IMR-90 (cell line): Measurements from ENCODE around the gene APCDD1. TPM values are rescaled to one million over a fixed set of nuclear protein-coding genes. Genes with fewer than 3 reads are reported as not detected.

Source experiments
- ATAC-seq: fragments of 200-7000 bp; cut with Tn5 transposase; 2 replicates; pipeline ENCODE4 v1.9.1; 2020; ENCODE audit warnings: low read depth, mild to moderate bottlenecking, moderate library complexity
- BruUV-seq: library from RNA; stranded (reverse); fragments of 400-500 nt; replicated peaks from 2 replicates; lab custom pipeline; 2021; lab: Mats Ljungman, UMichigan
- CTCF ChIA-PET: fragments of 300-600 bp; formaldehyde crosslinking; extraction: SDS; loops from one replicate; lab custom pipeline; 2021; ENCODE audit warnings: antibody characterized with exemption; lab: Yijun Ruan, JAX
- POLR2A ChIA-PET: fragments of 300-600 bp; sonication (Branson Sonifier 250); formaldehyde crosslinking; loops from one replicate; lab custom pipeline; 2022; ENCODE audit warnings: antibody characterized with exemption; ENCODE audit not compliant: unreplicated experiment; lab: Charles Lee
- DNase-seq: peaks from one replicate; pipeline ENCODE4 v3.0.0; 2013
- H2AFZ ChIP-seq: replicated peaks from 2 replicates; pipeline ENCODE3; 2013; ENCODE audit warnings: low read length, mild to moderate bottlenecking; ENCODE audit not compliant: poor library complexity
- H2AK5ac ChIP-seq: 2 replicates; pipeline ENCODE4 v1.6.1; 2013; ENCODE audit warnings: low read depth, low read length, inconsistent platforms
- H2AK9ac ChIP-seq: replicated peaks from 2 replicates; pipeline ENCODE3; 2013; ENCODE audit warnings: mild to moderate bottlenecking, low read depth, low read length, moderate library complexity; ENCODE audit not compliant: poor library complexity
- H2BK120ac ChIP-seq: 2 replicates; pipeline ENCODE4 v1.6.1; 2013; ENCODE audit warnings: low read depth, low read length, inconsistent platforms
- H2BK15ac ChIP-seq: 3 replicates; pipeline ENCODE4 v1.6.1; 2013; ENCODE audit warnings: low read depth, low read length, inconsistent platforms
- H2BK20ac ChIP-seq: 2 replicates; pipeline ENCODE4 v1.6.1; 2013; ENCODE audit warnings: low read depth, mild to moderate bottlenecking, inconsistent platforms, low read length, moderate library complexity
- H2BK5ac ChIP-seq: 2 replicates; pipeline ENCODE4 v1.6.1; 2013; ENCODE audit warnings: mild to moderate bottlenecking, low read depth, low read length, inconsistent platforms; ENCODE audit not compliant: poor library complexity, severe bottlenecking
- H3K14ac ChIP-seq: replicated peaks from 2 replicates; pipeline ENCODE4 v1.6.1; 2013; ENCODE audit warnings: low read depth, low read length, inconsistent platforms
- H3K18ac ChIP-seq: 2 replicates; pipeline ENCODE4 v1.6.1; 2013; ENCODE audit warnings: low read depth, low read length, control low read depth
- H3K23ac ChIP-seq: 2 replicates; pipeline ENCODE4 v1.6.1; 2013; ENCODE audit warnings: low read depth, low read length, inconsistent platforms
- H3K27ac ChIP-seq: 2 replicates; pipeline ENCODE4 v1.5.1; 2013; ENCODE audit warnings: mild to moderate bottlenecking, control low read depth, low read length; ENCODE audit not compliant: insufficient read depth
- H3K27me3 ChIP-seq: 2 replicates; pipeline ENCODE4 v1.6.1; 2013; ENCODE audit warnings: low read length; ENCODE audit not compliant: control insufficient read depth, insufficient read depth
- H3K36me3 ChIP-seq: 2 replicates; pipeline ENCODE4 v1.6.1; 2013; ENCODE audit warnings: low read length, mixed read lengths; ENCODE audit not compliant: control insufficient read depth, insufficient read depth
- H3K4ac ChIP-seq: 2 replicates; pipeline ENCODE4 v1.6.1; 2013; ENCODE audit warnings: low read depth, low read length, inconsistent platforms
- H3K4me1 ChIP-seq: 2 replicates; pipeline ENCODE4 v1.6.1; 2013; ENCODE audit warnings: low read length, mixed read lengths; ENCODE audit not compliant: control insufficient read depth, insufficient read depth
- H3K4me2 ChIP-seq: 2 replicates; pipeline ENCODE4 v1.6.1; 2013; ENCODE audit warnings: low read depth, mild to moderate bottlenecking, control low read depth, low read length, moderate library complexity
- H3K4me3 ChIP-seq: 2 replicates; pipeline ENCODE4 v1.5.1; 2013; ENCODE audit warnings: low read depth, mild to moderate bottlenecking, control low read depth, low read length, moderate library complexity; ENCODE audit not compliant: insufficient read depth
- H3K56ac ChIP-seq: 2 replicates; pipeline ENCODE4 v1.6.1; 2013; ENCODE audit warnings: low read length, inconsistent platforms; ENCODE audit not compliant: insufficient read depth; ENCODE audit errors: extremely low read depth
- H3K79me1 ChIP-seq, 2 experiments: 2 replicates each; pipeline ENCODE4 v1.6.1; 2013; ENCODE audit warnings: low read length in 2 of 2, inconsistent platforms in 1 of 2, low read depth in 1 of 2
- H3K9ac ChIP-seq: 2 replicates; pipeline ENCODE4 v1.6.1; 2013; ENCODE audit warnings: low read depth, low read length, control low read depth
- H3K9me1 ChIP-seq: 2 replicates; pipeline ENCODE4 v1.6.1; 2013; ENCODE audit warnings: low read length, inconsistent platforms; ENCODE audit not compliant: insufficient read depth
- H3K9me3 ChIP-seq: 2 replicates; pipeline ENCODE4 v1.6.1; 2013; ENCODE audit warnings: low read length; ENCODE audit not compliant: control insufficient read depth, insufficient read depth
- H4K20me1 ChIP-seq: 2 replicates; pipeline ENCODE4 v1.6.1; 2013; ENCODE audit warnings: low read length, inconsistent platforms; ENCODE audit not compliant: insufficient read depth
- H4K5ac ChIP-seq: 2 replicates; pipeline ENCODE4 v1.6.1; 2013; ENCODE audit warnings: mild to moderate bottlenecking, low read depth, low read length, control low read depth
- H4K8ac ChIP-seq, 2 experiments: 2 replicates each; pipeline ENCODE4 v1.6.1; 2013; ENCODE audit warnings: low read depth in 2 of 2, low read length in 2 of 2, control low read depth in 1 of 2, inconsistent platforms in 1 of 2
- H4K91ac ChIP-seq: 2 replicates; pipeline ENCODE4 v1.6.1; 2013; ENCODE audit warnings: low read depth, low read length, inconsistent platforms; ENCODE audit not compliant: insufficient read depth
- MXI1 ChIP-seq: IDR thresholded peaks from 2 replicates; pipeline ENCODE4 v1.6.1; 2012; ENCODE audit warnings: low read depth, mild to moderate bottlenecking, low read length, moderate library complexity, borderline replicate concordance
- SMC3 ChIP-seq: fragments of 150-350 bp; IDR thresholded peaks from 2 replicates; pipeline ENCODE4 v1.6.1; 2016; ENCODE audit warnings: low read depth, mild to moderate bottlenecking, antibody characterized with exemption, low read length, moderate library complexity
- WGBS, 2 experiments: methylation state at CpG; one replicate each; pipeline versions ENCODE4 v1.1.5 to v1.1.7; 2013; ENCODE audit warnings: missing lambda C conversion rate in 2 of 2; ENCODE audit not compliant: insufficient read length in 1 of 2; ENCODE audit errors: extremely low coverage in 2 of 2; 5-methylcytosine and 5-hydroxymethylcytosine counted together
- dilution Hi-C: fragments of 300-500 bp; cut with HindIII; formaldehyde crosslinking; loops from one replicate; pipeline ENCODE4 v1.14.3; 2018; ENCODE audit warnings: low sequenced_read_pairs; ENCODE audit not compliant: unreplicated experiment
- in situ Hi-C: fragments of 300-500 bp; cut with MboI; formaldehyde crosslinking; loops from 3 replicates; pipeline ENCODE4 v1.14.3; 2019; ENCODE audit warnings: low sequenced_read_pairs, inconsistent platforms, mixed read lengths
- intact Hi-C: fragments of 100-400 bp; cut with micrococcal nuclease; formaldehyde crosslinking; loops from 2 replicates; pipeline ENCODE4 v1.10.0; 2022
- polyA plus RNA-seq, 3 experiments: library from polyadenylated mRNA; depleted of rRNA; stranded (reverse); fragments of >200 nt; gene quantifications; 2 replicates each; pipeline ENCODE4 v1.2.3, GENCODE V29; 2012; ENCODE audit warnings: low replicate concordance in 1 of 3
- total RNA-seq: library from RNA; depleted of rRNA; stranded (reverse); fragments of >200 nt; gene quantifications from 2 replicates; pipeline ENCODE4 v1.2.3, GENCODE V29; 2012

Gene APCDD1
- total and polyA plus RNA-seq, 2 of the 4 experiments (the other 2 are of a cell fraction): 1.1 to 2.2 TPM

DNA sequence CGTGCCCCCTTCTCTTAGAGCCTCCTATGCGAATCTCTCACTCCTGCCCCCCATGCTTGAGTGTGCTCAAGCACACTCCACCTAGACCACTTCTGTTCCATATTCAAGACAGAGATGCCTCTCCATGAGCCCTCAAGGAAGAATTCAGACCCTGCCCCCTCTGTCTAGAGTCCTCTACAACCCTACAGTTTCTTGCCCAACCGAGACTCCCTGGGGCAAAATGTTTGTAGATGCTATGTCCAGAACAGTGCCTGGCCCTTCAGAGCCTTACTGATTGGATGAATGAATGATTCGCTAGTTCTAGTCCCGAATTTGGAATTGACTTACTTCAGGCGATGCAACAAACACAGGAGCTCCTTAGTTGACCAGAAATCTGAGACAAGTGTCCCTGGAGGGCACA, 8.7 kb downstream of the APCDD1 start:
- DNase-seq (no peak), ATAC-seq (no peak)
- Histone ChIP-seq H3K4me2 (no peak overlapping the region), H3K4me3 (no peak overlapping the region), H3K79me1 (no peaks in the 10 kb centered on the region), H2AFZ (no peak overlapping the region), H4K8ac (no peak overlapping the region), H2AK5ac (no peak overlapping the region), H4K5ac (no peak overlapping the region), H3K56ac (no peak overlapping the region), H2BK120ac (no peak overlapping the region), H3K9me3 (no peaks in the 10 kb centered on the region), H3K27ac (no peak overlapping the region), H4K20me1 (no peaks in the 10 kb centered on the region), H3K23ac (no peak overlapping the region), H3K18ac (no peak overlapping the region), H2BK15ac (no peak overlapping the region), H3K4ac (no peak overlapping the region), H3K9ac (no peak overlapping the region), H2AK9ac (no peak overlapping the region), H4K91ac (no peak overlapping the region), H3K4me1 (no peaks in the 10 kb centered on the region), H3K27me3 (peaks cover 7% of the 10 kb centered on the region), H3K9me1 (peaks cover 3% of the 10 kb centered on the region; the same call in 1 of the 2 replicates), H2BK20ac (no peak overlapping the region), H2BK5ac (no peak overlapping the region), H3K36me3 (no peaks in the 10 kb centered on the region), H3K14ac (no peak overlapping the region)
- 82% methylated on average over 3 of the region's 6 CpGs; no CpG with 5 or more reads in 1 of the 2 experiments for whole genome bisulfite sequencing, 2 experiments
- dilution Hi-C loops (no loop called here), intact Hi-C loops (no loop called here), in situ Hi-C loops (no loop called here)
- TF ChIP-seq SMC3 (no peak), MXI1 (no peak)
- no TSS peak for BruUV-seq
- ChIA-PET CTCF (no interaction called here), POLR2A (no interaction called here)
